Keratinocyte (primary cell): Measurements from ENCODE around the gene LMO3. TPM values are rescaled to one million over a fixed set of nuclear protein-coding genes. Genes with fewer than 3 reads are reported as not detected.

Source experiments
- DNase-seq: peaks from one replicate; pipeline ENCODE4 v3.0.0-alpha.2; 2011; ENCODE audit warnings: low read depth, missing footprints, low spot score
- FAIRE-seq: peaks from 2 replicates; lab custom pipeline; 2011; peaks lifted over from hg19 to GRCh38; lab: Jason Lieb, UNC
- H2AFZ ChIP-seq: 2 replicates; pipeline ENCODE4 v1.6.0; 2012; ENCODE audit warnings: low read length, control low read depth, inconsistent platforms; ENCODE audit not compliant: control insufficient read depth
- H3K27ac ChIP-seq: 2 replicates; pipeline ENCODE4 v1.5.1; 2011; ENCODE audit warnings: low read length; ENCODE audit not compliant: control insufficient read depth, insufficient read depth
- H3K27me3 ChIP-seq: 3 replicates; pipeline ENCODE4 v1.6.0; 2011; ENCODE audit warnings: low read length; ENCODE audit not compliant: control insufficient read depth, insufficient read depth; ENCODE audit errors: extremely low read depth
- H3K36me3 ChIP-seq, 2 experiments: 2 replicates in 1 of 2; 3 replicates in 1 of 2; pipeline ENCODE4 v1.5.1; 2011; ENCODE audit warnings: low read length in 2 of 2, mild to moderate bottlenecking in 1 of 2; ENCODE audit not compliant: control insufficient read depth in 2 of 2, insufficient read depth in 2 of 2; ENCODE audit errors: extremely low read depth in 1 of 2
- H3K4me1 ChIP-seq: 3 replicates; pipeline ENCODE4 v1.5.1; 2011; ENCODE audit warnings: low read length; ENCODE audit not compliant: control insufficient read depth, insufficient read depth; ENCODE audit errors: extremely low read depth
- H3K4me2 ChIP-seq: 3 replicates; pipeline ENCODE4 v1.6.0; 2011; ENCODE audit warnings: low read depth, low read length; ENCODE audit not compliant: control insufficient read depth, insufficient read depth; ENCODE audit errors: extremely low read depth
- H3K4me3 ChIP-seq, 3 experiments: fragments of 200-600 bp in 1 of 3; sonication (generic) in 1 of 3; 2 replicates in 2 of 3; 3 replicates in 1 of 3; pipeline ENCODE4 v1.5.1; 2011 to 2016; ENCODE audit warnings: low read length in 3 of 3, mild to moderate bottlenecking in 3 of 3, control low read depth in 2 of 3, inconsistent platforms in 1 of 3, low read depth in 1 of 3, mixed read lengths in 1 of 3, mixed run types in 1 of 3, moderate library complexity in 1 of 3; ENCODE audit not compliant: control insufficient read depth in 2 of 3, insufficient read depth in 2 of 3; ENCODE audit errors: extremely low read depth in 1 of 3
- H3K79me2 ChIP-seq: 2 replicates; pipeline ENCODE4 v1.6.0; 2012; ENCODE audit warnings: low read length; ENCODE audit not compliant: control insufficient read depth, insufficient read depth
- H3K9ac ChIP-seq: 3 replicates; pipeline ENCODE4 v1.6.0; 2011; ENCODE audit warnings: low read length; ENCODE audit not compliant: control insufficient read depth, insufficient read depth; ENCODE audit errors: extremely low read depth
- H3K9me1 ChIP-seq: 3 replicates; pipeline ENCODE4 v1.6.0; 2011; ENCODE audit warnings: low read length; ENCODE audit not compliant: control insufficient read depth, insufficient read depth; ENCODE audit errors: extremely low read depth
- H3K9me3 ChIP-seq: 2 replicates; pipeline ENCODE4 v1.5.1; 2012; ENCODE audit warnings: low read depth, low read length; ENCODE audit not compliant: control insufficient read depth
- H4K20me1 ChIP-seq: 3 replicates; pipeline ENCODE4 v1.6.0; 2011; ENCODE audit warnings: low read length; ENCODE audit not compliant: control insufficient read depth, insufficient read depth; ENCODE audit errors: extremely low read depth
- EZH2 ChIP-seq: IDR thresholded peaks from one replicate; pipeline ENCODE4 v1.6.1; 2012; ENCODE audit warnings: inconsistent platforms, mild to moderate bottlenecking, low read length, moderate library complexity
- dilution Hi-C: fragments of 300-500 bp; cut with MboI; formaldehyde crosslinking; loops from one replicate; pipeline ENCODE4 v1.7.0; 2020; ENCODE audit warnings: low sequenced_read_pairs; ENCODE audit not compliant: extremely low pct_ligation_motif_present
- polyA plus RNA-seq, 5 experiments: library from polyadenylated mRNA; depleted of rRNA in 3 of 5; stranded (reverse) in 3 of 5; stranded (forward) in 1 of 5; unstranded in 1 of 5; fragments of >200 nt; gene quantifications; 1 replicate in 1 of 5; 2 replicates in 3 of 5; 3 replicates in 1 of 5; pipeline versions ENCODE4 v1.2.1 to v1.2.3, GENCODE V29; 2011 to 2012; ENCODE audit warnings: missing spikeins in 2 of 5, low read depth in 1 of 5, low replicate concordance in 1 of 5
- TF ChIP-seq, protein P1 (sequence below), 3 experiments: IDR thresholded peaks in 1 of 3; conservative IDR thresholded peaks in 1 of 3; optimal IDR thresholded peaks in 1 of 3; 2 replicates in 2 of 3; 3 replicates in 1 of 3; pipeline versions ENCODE3 to v1.5.1; 2011; ENCODE audit warnings: low read length in 3 of 3, mild to moderate bottlenecking in 3 of 3, moderate library complexity in 2 of 3, control low read depth in 1 of 3, inconsistent platforms in 1 of 3; ENCODE audit not compliant: insufficient read depth in 2 of 3; ENCODE audit errors: extremely low read depth in 1 of 3

LMO3 gene
- polyA plus RNA-seq, 1 donor (not counting 4 experiments of a cell fraction or from before 2014, with no cell fraction given), result not detected

DNA sequence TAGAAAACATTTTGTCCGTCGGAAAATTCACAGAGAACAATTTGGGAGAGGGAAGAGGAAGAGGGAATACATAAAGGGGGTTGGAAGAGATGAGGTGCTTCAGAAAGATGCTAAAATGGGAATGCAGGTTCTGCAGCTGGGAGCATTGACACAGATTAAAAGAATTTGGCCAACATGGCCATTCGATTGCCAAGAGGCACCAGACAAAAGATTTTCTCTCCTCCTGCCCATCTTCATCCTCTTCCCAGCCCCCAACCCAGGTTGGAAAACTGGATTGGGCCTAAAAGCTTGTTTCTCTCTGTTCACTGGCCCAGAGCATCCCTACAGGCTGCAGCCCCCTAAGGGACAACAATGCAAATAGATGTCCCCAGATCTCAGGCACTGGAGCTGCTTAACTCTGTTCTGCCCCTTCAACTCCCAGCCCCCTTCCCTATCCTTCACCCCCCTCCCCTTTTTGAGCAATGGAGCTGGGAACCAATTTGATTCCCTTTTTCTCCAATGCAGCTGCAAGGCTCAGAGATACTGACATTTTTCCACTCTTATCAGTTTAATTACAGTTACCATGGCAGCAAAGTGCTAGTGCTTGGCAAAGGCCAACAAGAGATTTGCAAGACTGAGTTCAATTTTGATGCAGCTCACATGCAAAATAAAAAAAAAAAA, 1.9 kb downstream of the LMO3 start:
- peaks cover 50% of the 10 kb centered on the region for H3K27me3 ChIP-seq
- dilution Hi-C loops, result no loop called here

DNA sequence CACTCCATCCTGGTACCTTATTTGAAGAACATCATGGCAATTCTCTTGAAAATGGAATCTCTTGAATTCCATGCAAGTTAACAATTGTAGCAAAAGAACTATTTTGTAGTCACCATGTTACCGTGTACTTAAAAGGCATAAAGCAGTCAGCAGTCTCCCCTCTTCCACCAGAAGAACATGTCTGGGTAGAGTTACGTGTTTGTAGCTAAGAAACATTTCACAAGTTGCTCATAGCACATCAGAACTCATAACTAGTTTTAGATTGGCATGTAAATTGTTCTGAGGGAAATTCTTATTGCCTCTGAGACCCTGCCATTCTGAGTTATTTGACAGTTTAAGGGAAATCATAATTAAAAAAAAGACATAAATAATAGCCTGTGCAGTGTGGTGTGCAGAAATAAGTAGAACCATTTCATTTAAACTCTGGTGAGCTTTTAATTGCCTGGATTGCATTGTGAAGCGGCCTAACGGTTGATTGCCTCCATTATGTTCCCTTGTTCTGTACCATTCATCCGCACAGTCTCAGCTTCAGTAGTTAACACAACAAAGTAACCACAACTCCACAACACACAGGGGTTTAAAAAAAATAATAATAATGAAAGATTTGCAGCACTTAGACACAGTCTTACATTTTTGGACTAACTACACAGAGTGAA, 2.6 kb downstream of the LMO3 start:
- H3K27me3 ChIP-seq, result peaks cover 44% of the 10 kb centered on the region
- H3K9ac ChIP-seq, result no peak overlapping the region
- no peak for FAIRE-seq
- no peaks in the 10 kb centered on the region for H3K9me3 ChIP-seq
- no peaks in the 10 kb centered on the region for H3K9me1 ChIP-seq
- H3K4me1 ChIP-seq, result peaks cover 2% of the 10 kb centered on the region
- no peak overlapping the region for H3K4me3 ChIP-seq
- no peak for DNase-seq
- TF ChIP-seq EZH2, result no peak
- TF ChIP-seq, protein P1, sequence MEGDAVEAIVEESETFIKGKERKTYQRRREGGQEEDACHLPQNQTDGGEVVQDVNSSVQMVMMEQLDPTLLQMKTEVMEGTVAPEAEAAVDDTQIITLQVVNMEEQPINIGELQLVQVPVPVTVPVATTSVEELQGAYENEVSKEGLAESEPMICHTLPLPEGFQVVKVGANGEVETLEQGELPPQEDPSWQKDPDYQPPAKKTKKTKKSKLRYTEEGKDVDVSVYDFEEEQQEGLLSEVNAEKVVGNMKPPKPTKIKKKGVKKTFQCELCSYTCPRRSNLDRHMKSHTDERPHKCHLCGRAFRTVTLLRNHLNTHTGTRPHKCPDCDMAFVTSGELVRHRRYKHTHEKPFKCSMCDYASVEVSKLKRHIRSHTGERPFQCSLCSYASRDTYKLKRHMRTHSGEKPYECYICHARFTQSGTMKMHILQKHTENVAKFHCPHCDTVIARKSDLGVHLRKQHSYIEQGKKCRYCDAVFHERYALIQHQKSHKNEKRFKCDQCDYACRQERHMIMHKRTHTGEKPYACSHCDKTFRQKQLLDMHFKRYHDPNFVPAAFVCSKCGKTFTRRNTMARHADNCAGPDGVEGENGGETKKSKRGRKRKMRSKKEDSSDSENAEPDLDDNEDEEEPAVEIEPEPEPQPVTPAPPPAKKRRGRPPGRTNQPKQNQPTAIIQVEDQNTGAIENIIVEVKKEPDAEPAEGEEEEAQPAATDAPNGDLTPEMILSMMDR (optimal IDR thresholded peaks at IDR 0.05 in 1 of 3, IDR thresholded peaks at IDR 0.05 in 1 of 3, conservative IDR thresholded peaks at IDR 0.05 in 1 of 3; ENCODE audit: extremely low read depth in 1 of 3, insufficient read depth in 2 of 3, low read length in 3 of 3), result no peak
- no peaks in the 10 kb centered on the region for H4K20me1 ChIP-seq
- no peak overlapping the region for H3K27ac ChIP-seq
- H3K4me2 ChIP-seq, result no peak overlapping the region
- H3K36me3 ChIP-seq, result no peaks in the 10 kb centered on the region
- H2AFZ ChIP-seq, result no peak overlapping the region
- dilution Hi-C loops, result no loop called here
- H3K79me2 ChIP-seq, result no peaks in the 10 kb centered on the region

More for the DNA sequence above, 1.9 kb downstream of the LMO3 start:
- Histone ChIP-seq H3K9ac (no peak overlapping the region), H3K4me3 (no peak overlapping the region), H3K4me2 (no peak overlapping the region), H3K9me3 (no peaks in the 10 kb centered on the region), H3K79me2 (no peaks in the 10 kb centered on the region), H4K20me1 (no peaks in the 10 kb centered on the region), H2AFZ (no peak overlapping the region), H3K4me1 (peaks cover 3% of the 10 kb centered on the region), H3K9me1 (no peaks in the 10 kb centered on the region), H3K36me3 (no peaks in the 10 kb centered on the region), H3K27ac (no peak overlapping the region)
- FAIRE-seq (no peak), DNase-seq (no peak)
- TF ChIP-seq EZH2, result no peak
- TF ChIP-seq, protein P1 (optimal IDR thresholded peaks at IDR 0.05 in 1 of 3, IDR thresholded peaks at IDR 0.05 in 1 of 3, conservative IDR thresholded peaks at IDR 0.05 in 1 of 3; ENCODE audit: extremely low read depth in 1 of 3, insufficient read depth in 2 of 3, low read length in 3 of 3), result no peak
